AG08396 (cell line): ENCODE results near the gene ELOF1.
A peak's percentile ranks its signal among the peaks of the same experiment; 100 is the strongest.
"Not testable (repeated sequence)": the region's sequence is repeated elsewhere in the genome, so short reads cannot be mapped to it uniquely, and the experiment has no call there.

Experiments used
- DNase-seq: peaks from one replicate; pipeline ENCODE4 v3.0.0; 2012; ENCODE audit warnings: low spot score, mixed read lengths

ELOF1 gene

DNA sequence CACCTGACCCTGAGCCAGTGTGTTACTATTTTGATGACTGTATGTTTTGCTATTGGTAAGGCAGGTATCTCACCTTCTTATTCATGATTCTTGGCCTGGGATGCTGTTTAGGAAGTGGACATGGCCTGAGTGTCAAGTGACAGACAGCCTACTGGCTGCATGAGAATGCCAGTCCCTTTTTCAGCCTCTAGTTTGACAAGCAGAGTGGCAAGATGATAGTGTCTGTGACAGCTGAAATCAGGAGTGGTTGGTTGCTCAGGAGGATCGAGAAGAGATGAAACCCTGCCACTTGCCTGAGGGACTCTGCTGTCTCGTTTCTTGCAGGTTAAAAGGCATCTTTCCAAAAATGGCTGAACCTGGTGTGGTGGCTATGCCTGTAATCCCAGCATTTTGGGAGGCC is 7.1 kb upstream of the ELOF1 start:
- DNase-seq, result no peak

DNA sequence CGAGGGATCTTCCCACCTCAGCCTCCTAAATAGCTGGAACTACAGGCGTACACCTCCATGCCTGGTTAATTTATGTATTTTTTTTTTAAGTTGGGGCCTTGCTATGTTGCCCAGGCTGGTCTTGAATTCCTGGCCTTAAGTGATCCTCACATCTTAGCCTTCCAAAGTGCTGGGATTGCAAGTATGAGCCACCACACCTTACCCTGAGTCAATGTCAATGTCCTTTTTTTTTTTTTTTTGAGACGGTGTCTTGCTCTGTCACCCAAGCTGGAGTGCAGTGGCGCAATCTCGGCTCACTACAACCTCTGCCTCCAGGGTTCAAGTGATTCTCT is 6.6 kb upstream of the ELOF1 start:
- not testable (repeated sequence) for DNase-seq

GRCh38 chr19:11564082-11564807 is 5.2 kb upstream of the ELOF1 start:
- DNase-seq, result not testable (repeated sequence)

DNA sequence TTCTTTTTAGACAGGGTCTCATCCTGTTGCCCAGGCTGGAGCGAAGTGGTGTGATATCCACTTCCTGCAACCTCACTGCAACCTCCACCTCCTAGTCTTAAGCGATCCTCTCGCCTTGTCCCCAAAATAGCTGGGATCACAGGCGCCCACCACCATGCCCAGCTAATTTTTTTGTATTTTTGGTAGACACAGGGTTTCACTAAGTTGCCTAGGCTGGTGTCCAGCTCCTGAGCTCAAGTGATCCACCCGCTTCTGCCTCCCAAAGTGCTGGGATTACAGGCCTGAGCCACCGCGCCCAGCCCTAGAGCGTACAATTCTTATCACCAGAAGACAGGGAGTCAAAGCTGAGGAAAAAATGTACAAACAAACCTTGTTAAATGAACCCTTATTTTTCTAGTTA is 4.5 kb upstream of the ELOF1 start:
- DNase-seq, result no peak

DNA sequence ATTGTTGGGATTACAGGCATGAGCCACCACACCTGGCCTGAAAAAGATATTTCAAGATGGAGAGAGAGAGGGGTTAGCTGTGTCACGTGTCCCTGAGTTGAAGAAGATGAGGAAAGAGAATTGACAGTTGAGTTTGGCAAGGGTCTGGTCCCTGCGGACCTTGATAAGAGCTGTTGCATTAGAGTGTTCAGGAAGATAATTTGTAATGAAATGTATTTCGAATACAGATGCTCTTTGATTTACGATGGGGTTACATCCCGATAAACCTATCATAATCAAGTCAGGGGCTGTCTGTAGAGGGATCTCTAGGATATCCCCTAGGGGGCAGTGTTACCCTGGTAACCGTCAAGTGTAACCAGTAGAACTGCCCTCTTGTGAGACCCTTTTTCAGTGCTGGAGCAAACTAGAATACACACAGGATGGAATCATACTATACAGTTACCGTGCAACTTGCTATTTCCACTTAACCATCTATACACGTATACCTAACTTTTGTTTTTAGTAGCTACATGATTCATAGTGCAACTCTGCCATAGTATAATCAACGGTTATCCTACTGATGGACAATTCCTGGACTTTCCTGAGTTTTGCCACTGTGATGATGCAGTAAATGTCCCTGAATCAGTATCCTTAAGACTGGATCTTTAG is 1.5 kb upstream of the ELOF1 start:
- peak; percentile 71 for DNase-seq

GRCh38 chr19:11556634-11557420 is 2.2 kb downstream of the ELOF1 start:
- no peak for DNase-seq

- no peak for DNase-seq
Observed at GRCh38 chr19:11555246-11555645, 3.8 kb downstream of the ELOF1 start.

- DNase-seq, result no peak
Observed at GRCh38 chr19:11554160-11554559, 4.9 kb downstream of the ELOF1 start.

- no peak for DNase-seq
Observed at GRCh38 chr19:11552666-11553372, 6.2 kb downstream of the ELOF1 start.

DNA sequence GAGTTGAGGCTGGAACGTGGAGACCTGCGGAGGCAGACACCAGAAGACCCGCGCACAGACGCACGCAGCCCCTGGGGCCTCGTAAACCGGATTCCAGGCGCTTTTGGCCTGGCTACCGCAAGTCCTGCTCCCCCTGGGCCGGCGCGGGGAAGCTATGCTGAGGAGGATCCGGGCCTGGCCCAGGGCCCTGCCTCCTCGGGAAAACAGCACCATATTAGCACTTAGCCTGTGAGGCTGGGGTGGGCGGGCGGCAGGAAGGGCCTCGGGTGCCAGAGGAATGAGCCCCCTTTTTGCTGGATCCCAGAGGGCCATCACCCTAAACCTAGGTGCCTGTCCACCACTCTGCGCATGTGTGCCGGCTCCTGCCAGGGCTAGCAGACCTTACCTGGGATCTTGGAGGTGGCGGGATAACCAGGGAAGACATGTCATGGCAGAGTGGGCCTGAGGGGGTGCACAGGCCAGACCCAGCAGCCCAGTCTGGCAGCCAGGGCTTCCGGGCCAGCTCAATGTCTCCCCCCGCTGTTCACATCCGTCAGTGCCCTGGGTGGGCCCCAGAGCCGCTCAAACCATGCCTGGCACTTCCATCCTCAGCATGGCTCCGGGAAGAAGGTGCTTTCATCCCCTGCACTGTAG is 7.3 kb downstream of the ELOF1 start:
- no peak for DNase-seq

GRCh38 chr19:11550265-11550664 is 8.8 kb downstream of the ELOF1 start:
- DNase-seq, result no peak

GRCh38 chr19:11549386-11549953 is 9.6 kb downstream of the ELOF1 start:
- no peak for DNase-seq

DNA sequence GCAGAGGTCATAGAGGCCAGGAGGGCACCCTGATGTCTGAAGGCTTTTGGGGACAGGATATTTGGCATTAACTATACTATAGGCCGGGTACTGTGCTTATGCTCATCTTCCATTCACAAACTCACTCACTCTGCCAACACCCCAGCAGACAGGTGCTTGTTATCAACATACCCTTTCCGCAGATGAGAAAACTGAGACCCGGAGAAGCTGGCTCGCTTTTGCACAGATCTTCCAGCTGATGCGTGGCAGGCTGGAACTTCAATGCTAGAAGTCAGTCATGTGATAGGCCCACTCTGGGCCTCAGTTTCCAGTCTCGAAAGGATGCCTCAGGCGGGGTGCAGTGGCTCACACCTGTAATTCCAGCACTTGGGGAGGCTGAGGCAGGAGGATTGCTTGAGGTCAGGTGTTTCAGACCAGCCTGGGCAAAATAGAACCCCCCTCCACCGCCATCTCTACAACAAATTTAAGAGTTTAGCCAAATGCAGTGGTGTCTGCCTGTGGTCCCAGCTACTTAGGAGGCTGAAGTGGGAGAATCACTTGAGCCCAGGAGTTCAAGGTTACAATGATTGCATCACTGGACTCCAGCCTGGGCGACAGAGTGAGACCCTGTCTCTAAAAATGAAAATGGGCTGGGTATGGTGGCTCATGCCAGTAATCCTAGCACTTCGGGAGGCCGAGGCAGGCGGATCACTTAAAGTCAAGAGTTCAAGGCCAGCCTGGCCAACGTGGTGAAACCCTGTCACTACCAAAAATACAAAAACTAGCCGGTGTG is 10.9 kb downstream of the ELOF1 start:
- DNase-seq, result no peak

- DNase-seq, result no peak
Observed at GRCh38 chr19:11541238-11541637, 17.8 kb downstream of the ELOF1 start.

DNA sequence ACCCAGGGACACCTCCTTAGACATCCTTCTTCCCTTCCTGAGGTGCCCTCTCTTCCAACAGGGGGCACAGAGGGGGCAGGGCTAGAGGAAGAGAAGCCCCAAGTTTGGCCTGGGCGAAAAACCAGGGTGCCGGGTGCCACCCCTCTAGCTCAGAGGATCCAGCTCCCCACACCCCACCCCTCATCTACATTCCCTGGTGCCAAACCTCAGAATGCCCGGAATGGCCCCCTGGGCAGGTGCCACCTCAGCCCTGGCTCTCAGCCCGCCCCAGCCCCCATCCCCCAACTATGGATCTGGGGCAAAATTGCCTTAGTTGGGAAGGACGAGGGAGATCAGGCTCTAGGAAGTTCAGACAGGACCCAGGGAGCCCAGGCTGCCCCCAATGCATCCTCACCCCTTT is 18.4 kb downstream of the ELOF1 start:
- no peak for DNase-seq

GRCh38 chr19:11539495-11540365 is 19.3 kb downstream of the ELOF1 start:
- DNase-seq, result peak; percentile 60

GRCh38 chr19:11538232-11539036 is 20.6 kb downstream of the ELOF1 start, which contains the start of gene CNN1:
Gene CNN1, plus strand, starts transcription at chr19:11538851. Its CDS starts 77 bp downstream, at chr19:11538928.
- DNase-seq, result peak; percentile 93

DNA sequence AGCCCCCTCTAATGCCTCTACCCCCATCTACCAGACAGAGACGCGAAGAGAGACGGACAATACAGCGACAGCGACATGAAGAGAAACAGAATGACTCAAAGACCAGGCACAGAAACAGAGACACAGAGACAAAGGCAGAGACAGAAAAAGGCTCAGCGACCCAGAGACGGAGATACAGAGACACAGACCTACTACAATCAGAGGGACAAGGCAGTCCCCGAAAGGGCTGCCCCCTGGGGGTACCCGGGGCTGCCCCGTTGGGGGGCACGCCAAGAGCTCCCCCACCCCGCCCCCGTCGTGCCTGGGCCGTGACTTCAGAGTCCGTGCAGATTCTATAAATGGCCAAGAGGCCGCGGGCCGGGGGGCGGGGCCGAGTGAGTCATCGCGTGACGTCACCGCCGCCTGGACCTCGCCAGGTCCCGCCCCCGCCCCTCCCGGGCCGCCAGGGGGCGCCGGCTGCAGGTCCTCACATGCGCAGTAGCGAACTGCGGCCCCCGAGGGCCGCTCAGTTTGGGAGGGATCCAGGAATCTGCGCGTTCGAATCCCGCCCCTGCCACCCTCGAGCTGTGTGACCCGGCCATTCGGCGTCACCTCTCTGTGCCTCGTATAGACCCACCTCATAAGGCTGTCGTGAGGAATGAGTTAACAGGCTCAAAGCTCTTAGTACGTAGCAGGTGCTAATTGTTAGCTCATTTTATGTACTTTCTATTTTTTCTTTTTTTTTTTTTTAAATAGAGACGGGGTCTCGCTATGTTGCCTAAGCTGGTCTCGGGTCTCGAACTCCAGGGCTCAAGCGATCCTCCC is 23.0 kb downstream of the ELOF1 start:
- DNase-seq, result peak; percentile 98
